HUDEP-2 (cell line): Measurements from ENCODE around the gene MID1.
"Not testable (repeated sequence)": the region's sequence is repeated elsewhere in the genome, so short reads cannot be mapped to it uniquely, and the experiment has no call there.

ENCODE experiments used
- DNase-seq, 76 experiments: peaks; one replicate each; lab custom pipeline; 2025; ENCODE audit not compliant: unreplicated experiment in 76 of 76; lab: John Stamatoyannopoulos, UW

MID1 gene

DNA sequence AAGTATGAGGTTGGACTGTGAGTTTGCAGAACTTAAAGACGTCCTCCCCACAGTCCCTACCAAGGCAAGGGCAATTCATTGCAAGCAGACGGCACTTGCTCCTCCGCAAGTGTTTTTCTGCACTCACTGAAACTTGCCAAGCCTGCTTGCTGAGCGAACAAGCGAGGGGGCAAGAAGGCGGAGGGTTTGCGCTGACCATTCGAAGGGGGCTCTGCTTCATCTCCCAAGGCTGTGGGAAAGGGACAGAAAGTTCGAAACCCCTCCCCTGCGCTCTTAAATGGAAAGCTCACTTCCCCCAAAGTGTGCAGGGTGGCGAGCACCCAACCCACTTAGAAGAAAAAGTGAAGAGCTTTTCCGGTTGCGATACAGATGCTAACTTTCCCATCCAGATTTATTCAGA is 1.4 kb downstream of the MID1 start:
- no peak for DNase-seq

DNA sequence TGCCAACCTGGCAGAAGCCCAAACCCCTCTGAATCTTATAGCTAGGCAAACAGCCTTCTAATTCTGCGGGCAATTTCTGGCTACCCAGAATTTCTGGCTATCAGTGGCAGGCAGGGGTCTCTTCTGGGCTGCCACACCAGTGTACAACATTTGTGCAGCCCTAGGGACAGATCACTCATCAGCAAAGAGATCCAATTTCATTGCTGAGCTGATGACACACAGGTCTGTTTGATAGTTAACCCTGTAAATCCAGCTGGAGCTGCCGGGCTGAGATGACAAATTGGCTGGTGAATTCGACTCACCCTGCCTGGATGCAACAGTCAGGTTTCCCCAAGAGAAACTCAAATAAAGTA is 2.4 kb downstream of the MID1 start:
- no peak for DNase-seq

DNA sequence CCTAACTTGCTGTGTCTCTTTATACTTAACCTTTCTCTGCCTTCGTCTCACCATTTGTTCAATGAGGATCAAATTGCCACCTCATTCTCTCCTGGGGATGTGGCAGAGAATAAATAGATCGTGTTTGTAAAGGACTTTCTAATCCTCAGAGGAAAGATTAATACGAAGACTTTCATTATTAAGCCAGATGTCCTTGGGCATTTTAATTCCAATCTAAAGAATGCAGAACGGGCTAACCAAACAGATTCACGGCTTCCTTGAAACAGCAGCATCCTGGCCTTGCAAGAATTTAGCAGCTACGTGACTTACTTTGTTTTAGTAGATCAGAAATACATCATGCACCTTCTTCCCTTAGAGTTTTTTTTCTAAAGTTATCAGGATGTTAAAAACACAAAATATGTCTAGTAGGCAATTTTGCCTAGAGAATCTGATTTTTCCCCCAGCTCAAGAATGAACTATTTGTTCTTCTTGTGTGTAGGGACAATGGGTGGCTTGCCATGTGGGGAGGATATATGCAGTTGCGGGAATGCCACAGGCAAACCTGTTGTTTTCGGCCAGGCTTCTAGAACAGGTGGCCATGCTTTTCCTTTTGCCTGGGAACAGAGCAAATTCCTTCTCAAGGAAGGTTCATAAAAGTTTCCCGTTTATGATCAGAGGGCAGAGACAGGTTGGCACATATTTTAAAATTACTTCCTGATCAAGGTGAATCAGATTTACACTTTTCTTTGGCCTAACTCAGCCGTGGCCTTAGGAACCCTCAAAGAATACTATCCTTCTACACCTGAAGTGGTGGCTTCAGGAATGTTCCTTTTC is 3.0 kb downstream of the MID1 start:
- no peak for DNase-seq

DNA sequence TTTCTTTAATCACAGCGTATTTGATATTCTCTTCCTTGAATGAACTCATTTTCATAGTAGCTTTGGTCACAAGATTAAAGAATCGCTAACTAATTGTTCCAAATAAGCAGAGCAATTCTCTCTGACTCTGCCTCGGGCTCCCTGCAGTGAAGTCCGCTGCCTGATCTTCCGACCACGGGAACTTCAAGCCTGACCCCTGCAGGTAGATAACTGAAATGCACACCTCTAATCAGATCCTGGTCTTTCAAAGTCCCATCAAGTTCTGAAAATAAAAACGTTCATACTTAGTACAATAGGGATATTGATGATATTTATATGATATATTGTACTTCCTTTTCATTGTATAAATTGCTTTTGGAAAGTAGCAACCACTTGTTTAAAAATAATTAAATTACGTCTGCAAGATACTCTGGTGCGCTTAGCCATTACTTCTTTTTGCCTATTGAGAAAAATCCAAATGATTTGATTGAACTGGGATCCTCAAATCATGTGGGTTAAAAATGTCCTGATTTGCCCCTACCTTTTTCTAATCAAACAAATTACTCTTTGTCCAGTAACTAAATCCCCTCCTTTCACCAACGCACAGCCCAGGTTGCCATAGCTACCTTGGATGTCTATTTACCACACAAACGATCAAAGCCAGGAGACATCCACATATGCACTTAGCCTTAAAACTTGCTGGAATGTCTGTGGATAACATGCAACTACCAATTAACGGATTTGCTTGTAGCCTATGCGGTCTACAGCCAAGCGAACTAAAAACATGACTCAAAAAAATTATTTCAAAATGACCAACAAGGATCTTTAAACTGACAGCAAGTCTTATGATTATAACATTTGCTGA is 4.2 kb downstream of the MID1 start:
- DNase-seq: peak in 20 of 76 experiments; percentile 0 to 38 (median 2)

DNA sequence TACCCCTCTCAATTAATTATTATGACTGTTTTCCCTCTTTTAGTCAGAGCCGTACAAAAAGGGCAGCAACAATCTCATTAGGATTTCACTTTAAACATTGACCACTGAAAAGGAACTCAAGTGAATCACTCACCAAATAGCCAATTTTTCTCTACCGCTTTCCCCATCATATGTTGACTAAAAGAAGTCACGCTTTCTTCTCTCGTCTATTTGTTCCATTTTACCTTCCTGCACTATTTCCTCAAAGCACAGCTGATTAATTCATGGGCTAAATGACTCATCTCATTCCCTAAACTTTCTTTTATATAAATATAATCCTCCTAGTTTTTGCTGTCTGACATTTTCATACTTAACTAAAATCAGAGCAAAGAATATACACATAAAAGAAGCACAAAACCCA is 8.2 kb downstream of the MID1 start:
- no peak for DNase-seq

DNA sequence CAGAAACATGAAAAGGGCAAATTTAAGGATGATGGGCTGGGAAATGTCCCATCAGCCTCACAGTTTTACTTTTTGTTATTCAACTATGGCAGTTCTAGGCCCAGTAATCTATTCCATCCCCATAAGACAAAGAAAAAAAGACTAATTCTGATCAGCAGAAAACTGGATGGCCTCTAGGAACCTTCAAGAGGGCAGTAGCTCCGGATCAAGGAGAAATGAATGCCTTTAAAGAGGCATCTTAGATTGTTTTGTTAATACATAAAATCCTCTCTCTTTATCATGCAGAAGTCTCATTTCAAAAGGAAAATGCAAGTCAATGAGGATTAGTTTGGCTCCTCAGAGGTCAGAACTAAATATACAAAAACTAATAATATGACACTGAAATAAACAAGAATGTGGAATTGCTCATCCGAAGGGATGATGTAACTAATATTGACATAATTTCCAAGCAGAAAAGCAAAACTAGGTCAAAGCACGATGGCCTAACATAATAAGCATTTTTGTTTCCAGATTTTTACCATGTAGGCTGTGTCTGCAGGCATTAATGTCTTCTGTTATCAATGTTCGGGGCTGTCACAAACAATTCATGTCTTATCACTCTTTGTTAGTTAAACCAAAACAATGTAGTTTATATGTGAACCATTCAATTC is 8.8 kb downstream of the MID1 start:
- DNase-seq: no peak

DNA sequence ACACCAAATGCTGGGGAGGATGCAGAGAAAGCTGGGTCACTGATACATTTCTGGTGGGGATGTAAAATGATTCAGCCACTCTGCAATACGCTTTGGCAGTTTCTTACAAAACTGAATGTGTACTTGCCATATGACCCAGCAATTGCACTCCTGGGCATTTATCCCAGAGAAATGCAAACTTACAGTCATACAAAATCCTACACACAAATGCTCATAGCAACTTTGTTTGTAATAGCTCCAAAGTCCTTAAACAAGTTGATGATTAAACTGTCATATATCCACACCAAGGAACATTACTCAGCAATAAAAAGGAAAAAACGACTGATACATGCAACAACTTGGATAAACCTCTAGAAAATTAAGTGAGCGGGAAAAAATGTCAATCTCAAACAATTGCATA is 12.3 kb downstream of the MID1 start:
- no peak for DNase-seq

DNA sequence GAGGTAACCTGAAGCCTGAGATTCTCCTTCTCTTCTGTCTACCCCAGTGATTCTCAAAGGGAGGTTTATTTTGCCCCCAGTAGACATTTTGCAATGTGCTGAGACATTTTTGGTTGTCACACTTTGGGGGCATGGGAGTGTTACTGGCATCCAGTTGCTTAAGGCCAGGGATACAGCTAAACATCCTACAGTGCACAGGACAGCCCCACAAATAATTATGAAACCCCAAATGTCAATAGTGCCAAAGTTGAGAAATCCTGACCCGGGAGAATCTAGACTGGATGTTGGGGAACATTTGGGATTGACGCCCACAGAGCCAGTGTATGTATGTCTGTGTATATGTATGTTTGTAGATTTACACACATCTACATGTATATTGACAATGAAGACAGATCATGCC is 13.2 kb downstream of the MID1 start:
- DNase-seq: no peak

DNA sequence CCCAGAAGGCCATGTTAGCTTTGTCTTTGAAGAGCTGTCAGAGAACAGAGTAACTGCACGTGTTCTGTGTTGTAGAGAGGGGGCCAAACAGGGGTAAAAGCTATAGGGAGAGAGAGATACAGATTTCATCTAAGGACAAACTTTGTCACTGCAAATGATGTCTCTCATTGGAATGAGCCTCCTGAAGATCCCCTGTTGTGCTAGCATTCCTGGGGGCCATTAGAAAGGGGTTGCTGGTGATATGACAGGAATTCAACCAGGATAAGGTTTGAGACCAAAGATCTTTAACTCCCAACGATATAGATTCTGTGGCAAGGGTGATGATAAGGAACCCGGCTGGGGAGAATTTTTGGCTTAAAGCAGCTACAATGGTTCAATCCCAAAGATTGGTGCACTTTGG is 16.8 kb downstream of the MID1 start:
- DNase-seq: no peak

DNA sequence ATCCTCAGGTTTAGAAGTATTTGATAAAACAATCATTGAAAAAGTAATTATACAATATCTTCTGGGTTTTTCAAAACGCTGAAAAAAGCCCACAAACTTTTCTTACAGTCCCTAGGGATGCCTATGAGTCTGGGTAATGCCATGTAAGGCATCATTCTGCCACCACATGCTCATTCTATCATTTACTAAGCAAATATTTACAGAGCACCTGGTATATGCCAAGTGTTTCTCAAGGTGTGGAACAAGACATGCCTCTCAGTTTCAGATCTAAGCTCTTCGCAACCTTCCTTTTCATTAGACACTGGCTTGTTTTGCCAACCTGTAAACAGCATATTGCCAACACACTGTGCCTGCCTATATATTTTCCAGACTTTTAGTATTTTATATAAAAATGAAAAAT is 17.7 kb downstream of the MID1 start:
- DNase-seq: no peak

DNA sequence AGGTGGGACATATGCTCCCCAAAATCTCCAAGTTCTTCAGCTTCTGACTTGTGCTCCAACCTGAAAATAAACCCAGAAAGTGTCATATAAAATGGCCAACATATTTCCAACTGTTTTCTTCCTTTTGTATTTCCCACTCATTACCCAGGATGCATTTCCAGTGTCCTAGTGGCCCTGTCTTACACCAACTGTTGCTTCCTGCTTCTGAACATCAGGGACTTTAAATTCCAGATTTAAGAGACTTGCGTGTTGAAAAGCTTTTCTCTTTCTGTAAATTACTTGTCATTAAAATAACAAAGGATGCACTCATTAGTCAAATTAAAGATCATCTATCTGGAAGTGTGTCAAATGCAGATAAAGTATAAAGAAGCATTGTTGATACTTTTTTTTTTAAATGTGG is 19.9 kb downstream of the MID1 start:
- no peak for DNase-seq

DNA sequence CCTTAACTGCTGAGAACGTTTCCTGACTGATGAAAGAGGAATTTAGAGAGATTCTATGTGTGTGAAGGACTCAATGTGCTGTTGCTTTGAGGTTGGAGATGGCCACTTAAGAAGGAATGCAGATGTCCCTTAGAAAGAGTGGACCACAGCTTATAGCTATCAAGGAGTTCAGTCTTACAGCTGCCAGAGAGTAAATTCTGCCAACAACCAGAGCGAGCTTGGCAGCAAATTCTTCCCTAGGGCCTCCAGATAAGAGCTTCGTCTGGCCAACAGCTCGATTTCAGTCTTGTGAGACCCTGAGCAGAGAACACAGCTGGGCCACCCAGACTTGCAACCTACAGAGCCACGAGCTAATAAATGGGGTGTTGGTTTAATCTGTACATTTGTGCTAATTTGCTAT is 21.8 kb downstream of the MID1 start:
- DNase-seq: no peak

DNA sequence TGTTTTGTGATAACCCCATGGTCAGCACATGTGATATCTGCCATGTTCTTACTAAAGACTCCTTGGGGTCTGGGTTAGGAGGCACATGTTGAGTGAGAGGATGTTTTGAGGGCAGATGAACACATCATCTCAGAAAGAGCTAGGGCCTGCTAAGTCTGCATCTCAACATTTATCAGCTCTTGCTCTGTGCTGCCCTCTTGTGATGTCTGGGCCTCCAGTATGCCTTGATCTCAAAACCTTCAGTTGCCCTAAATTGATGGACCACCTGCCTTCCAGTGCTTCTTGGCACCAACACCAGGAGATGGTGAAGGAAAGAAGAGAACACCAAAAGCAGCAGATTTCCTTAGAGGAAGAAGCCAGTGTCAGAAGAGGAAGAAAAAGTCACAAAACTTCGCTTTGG is 22.5 kb downstream of the MID1 start:
- DNase-seq: peak in 19 of 76 experiments; percentile 0 to 32 (median 5)

DNA sequence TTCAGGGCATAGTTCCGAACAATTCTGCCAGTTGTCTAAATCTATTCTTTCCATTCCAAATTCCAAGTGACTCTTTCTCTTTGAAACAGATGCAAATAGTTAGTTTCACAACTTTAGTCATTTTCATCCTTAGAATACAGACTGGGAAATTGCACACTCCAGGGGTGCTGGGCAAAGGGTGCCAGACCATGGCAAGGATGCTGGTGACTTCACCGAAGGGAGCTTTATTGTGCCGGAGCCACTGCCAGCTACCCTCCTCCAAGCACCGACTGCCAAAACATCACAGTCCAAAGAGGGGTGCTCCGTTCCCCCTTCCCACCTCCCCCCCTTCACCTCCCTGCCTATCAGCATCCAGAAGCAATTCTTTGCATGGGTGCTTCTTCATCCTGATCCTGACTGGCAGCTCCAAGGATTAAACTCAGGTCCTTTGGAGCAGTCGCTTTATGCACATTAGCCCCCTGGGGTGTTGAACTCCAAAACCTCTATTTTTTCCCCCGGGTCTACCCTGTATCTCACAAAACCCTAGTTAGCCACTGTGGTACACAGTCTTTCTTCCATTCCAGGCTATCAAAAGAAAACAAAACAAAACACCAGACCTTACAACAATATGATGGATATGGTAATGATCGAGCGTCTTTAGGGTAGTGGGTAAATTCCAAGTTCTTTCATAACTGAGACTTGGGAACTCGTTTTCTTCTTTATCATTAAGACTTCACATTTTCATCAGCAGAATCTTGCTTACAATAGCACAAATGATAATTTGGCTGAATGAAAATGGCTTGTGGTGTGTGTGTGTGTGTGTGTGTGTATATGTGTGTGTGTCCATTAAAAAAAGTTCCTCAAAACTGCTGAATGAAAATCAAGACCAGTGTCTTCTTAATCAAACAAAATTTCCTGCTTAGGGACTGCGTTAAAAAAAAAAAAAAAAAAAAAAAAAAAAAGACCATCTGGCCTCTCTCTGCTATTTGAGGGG is 28.7 kb downstream of the MID1 start:
- DNase-seq: no peak

DNA sequence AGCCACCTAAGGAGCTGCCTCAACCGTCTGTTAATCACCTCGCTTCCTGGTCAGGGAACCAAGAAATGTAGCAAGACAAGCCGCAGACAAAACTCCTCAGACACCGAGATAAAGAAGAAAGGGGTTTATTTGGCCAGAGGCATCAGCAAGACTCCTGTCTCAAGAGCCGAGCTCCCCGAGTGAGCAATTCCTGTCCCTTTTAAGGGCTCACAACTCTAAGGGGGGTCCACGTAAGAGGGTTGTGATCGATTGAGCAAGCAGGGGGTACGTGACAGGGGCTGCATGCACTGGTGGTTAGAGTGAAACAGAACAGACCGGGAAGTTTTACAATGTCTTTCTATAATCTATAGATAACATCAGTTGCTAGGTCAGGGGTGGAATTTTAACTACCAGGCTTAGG is 30.6 kb downstream of the MID1 start:
- DNase-seq: not testable (repeated sequence)

DNA sequence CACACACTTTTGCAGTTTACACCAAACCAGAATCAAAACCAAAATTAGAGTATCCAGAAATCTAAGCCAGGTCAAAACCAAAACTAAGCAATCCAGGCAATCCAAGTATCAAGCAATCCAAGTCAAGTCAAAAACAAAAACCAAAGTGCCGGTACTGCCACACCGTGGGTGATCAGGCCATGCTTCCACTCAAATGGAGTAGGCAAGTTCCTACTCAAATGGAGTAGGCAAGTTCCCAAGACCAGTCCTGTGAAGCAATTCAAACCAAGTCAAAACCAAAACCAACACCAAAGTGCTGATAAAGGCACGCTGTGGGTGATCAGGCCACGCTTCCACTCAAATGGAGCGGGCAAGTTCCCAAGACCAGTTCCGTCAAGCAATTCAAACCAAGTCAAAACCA is 31.3 kb downstream of the MID1 start:
- DNase-seq: no peak

DNA sequence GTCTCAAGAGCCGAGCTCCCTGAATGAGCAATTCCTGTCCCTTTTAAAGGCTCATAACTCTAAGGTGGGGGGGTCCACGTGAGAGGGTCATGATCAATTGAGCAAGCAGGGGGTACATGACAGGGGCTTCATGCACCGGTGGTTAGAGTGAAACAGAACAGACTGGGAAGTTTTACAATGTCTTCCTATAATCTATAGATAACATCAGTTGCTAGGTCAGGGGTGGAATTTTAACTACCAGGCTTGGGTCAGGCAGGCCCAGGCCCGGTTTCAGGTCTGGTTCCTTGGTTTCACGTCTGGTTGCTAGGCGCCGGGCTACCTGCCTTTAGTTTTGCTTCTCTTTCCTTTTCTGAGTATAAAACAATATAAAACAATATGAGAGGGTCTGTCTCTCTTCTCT is 35.5 kb downstream of the MID1 start:
- not testable (repeated sequence) for DNase-seq

DNA sequence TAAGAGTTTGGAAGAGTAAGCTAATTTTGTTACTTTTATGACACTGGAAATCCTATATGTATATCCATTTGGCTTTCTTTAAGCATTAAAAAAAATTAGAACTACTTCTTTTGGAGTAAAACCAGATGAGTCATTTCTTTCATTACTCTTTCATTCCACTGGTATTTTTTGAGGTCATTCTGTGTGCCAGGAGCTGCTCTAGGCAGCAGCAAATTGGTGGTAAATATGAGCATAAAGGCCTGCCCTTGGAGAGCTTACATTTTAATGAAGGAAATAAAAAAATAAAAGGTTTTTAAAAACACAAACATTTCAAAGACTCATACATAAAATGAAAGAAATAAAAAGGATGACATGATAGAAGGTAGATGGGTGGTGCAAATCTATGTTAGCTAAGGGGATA is 37.4 kb downstream of the MID1 start:
- DNase-seq: peak in 6 of 76 experiments; percentile 3 to 36 (median 12)

DNA sequence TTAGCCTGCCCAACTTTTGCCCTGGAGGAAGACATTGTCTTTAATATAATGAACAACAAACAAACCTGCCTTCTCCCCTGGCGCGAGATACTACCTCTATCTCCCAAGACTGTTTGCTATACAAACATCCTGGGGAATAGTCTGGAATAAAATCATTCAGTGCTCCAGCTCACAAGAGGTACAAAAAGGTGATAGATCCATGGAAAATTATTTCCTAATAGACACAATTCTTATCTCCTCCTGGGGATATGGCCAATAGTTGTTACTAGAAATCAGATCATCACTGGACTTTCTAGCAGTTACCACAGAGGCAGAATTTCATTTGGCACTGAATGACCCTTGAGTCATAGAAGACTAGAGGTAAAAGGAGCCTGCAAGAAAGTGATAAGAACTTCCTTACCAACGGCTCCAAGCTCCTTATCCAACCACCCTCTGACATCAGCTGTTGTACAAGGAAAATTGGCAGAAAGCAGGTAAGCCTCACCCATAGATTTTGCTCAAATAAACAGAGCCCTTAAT is 38.1 kb downstream of the MID1 start:
- peak in 63 of 76 experiments; percentile 1 to 86 (median 39) for DNase-seq
